ENCODE measurements around the gene TRAK1.

- TF ChIP-seq CTCF (IDR thresholded peaks at IDR 0.05), result no peak
- peak; percentile 41 to 96 (median 74) for TF ChIP-seq EP300 (IDR thresholded peaks at IDR 0.05)
- no peak for TF ChIP-seq POLR2A (IDR thresholded peaks at IDR 0.05)
Measured at GRCh38 chr3:42080453-42080872, 10.7 kb upstream of the TRAK1 start.
